ENCODE results near the gene IFT74. TPM values are rescaled to one million over a fixed set of nuclear protein-coding genes. Genes with fewer than 3 reads are reported as not detected.

IFT74 gene
- total RNA-seq, 2 experiments from 2014 or later, result 3.4 to 10.2 TPM

- no peak for DNase-seq (ENCODE audit: low spot score)
- Histone ChIP-seq H3K27ac (ENCODE audit: low read depth, low read length, poor library complexity, severe bottlenecking) (no peak overlapping the region), H2AFZ (ENCODE audit: low read length) (no peak overlapping the region), H4K20me1 (ENCODE audit: insufficient read depth, low read length) (peaks cover 15% of the 10 kb centered on the region), H3K4me1 (ENCODE audit: insufficient read depth, low read length, poor library complexity, severe bottlenecking) (no peaks in the 10 kb centered on the region), H3K4me2 (ENCODE audit: low read length) (no peak overlapping the region), H3K4me3 (ENCODE audit: low read depth, low read length, poor library complexity, severe bottlenecking) (no peak overlapping the region), H3K9me3 (ENCODE audit: low read length) (peaks cover 11% of the 10 kb centered on the region; the same call in 1 of the 2 replicates), H3K9me2 (ENCODE audit: insufficient read depth, low read length) (no peaks in the 10 kb centered on the region), H3K79me2 (ENCODE audit: insufficient read depth, low read depth, low read length) (peaks cover 75% of the 10 kb centered on the region), H3K36me3 (ENCODE audit: insufficient read depth, low read length) (peaks cover 75% of the 10 kb centered on the region)
- ChIA-PET CTCF (ENCODE audit: unreplicated experiment) (no interaction called here), POLR2A (interaction anchor here (0.6 kb wide), 1 partner anchor 29 kb away, joined by 6 read pairs; no protein-coding TSS in a partner anchor)
- intact Hi-C loops (cut with micrococcal nuclease; ENCODE audit: unreplicated experiment), result no loop called here
- BruUV-seq (replicated peaks), result no TSS peak
- no peak for TF ChIP-seq EZH2phosphoT487 (IDR thresholded peaks at IDR 0.05; ENCODE audit: borderline replicate concordance, low read depth, low read length)
- no peak for TF ChIP-seq CTCF (conservative IDR thresholded peaks at IDR 0.05; ENCODE audit: low read length)
Observed at GRCh38 chr9:26935847-26936246, 20.4 kb upstream of the IFT74 start.

- BruUV-seq (replicated peaks), result no TSS peak
- Histone ChIP-seq H3K36me3 (ENCODE audit: insufficient read depth, low read length) (peaks cover 69% of the 10 kb centered on the region), H3K9me2 (ENCODE audit: insufficient read depth, low read length) (no peaks in the 10 kb centered on the region), H4K20me1 (ENCODE audit: insufficient read depth, low read length) (peaks cover 15% of the 10 kb centered on the region), H3K4me2 (ENCODE audit: low read length) (no peak overlapping the region), H3K4me3 (ENCODE audit: low read depth, low read length, poor library complexity, severe bottlenecking) (no peak overlapping the region), H3K27ac (ENCODE audit: low read depth, low read length, poor library complexity, severe bottlenecking) (no peak overlapping the region), H3K4me1 (ENCODE audit: insufficient read depth, low read length, poor library complexity, severe bottlenecking) (no peaks in the 10 kb centered on the region), H2AFZ (ENCODE audit: low read length) (no peak overlapping the region), H3K79me2 (ENCODE audit: insufficient read depth, low read depth, low read length) (peaks cover 92% of the 10 kb centered on the region), H3K9me3 (ENCODE audit: low read length) (peaks cover 11% of the 10 kb centered on the region; the same call in 1 of the 2 replicates)
- intact Hi-C loops (cut with micrococcal nuclease; ENCODE audit: unreplicated experiment), result no loop called here
- ChIA-PET CTCF (ENCODE audit: unreplicated experiment) (no interaction called here), POLR2A (interaction anchor here (0.6 to 1.0 kb wide), 2 partner anchors 10 to 13 kb away, joined by 4 to 5 read pairs; no protein-coding TSS in a partner anchor)
- no peak for DNase-seq (ENCODE audit: low spot score)
- TF ChIP-seq CTCF (conservative IDR thresholded peaks at IDR 0.05; ENCODE audit: low read length), result no peak
- no peak for TF ChIP-seq EZH2phosphoT487 (IDR thresholded peaks at IDR 0.05; ENCODE audit: borderline replicate concordance, low read depth, low read length)
Observed at GRCh38 chr9:26937816-26938371, 18.3 kb upstream of the IFT74 start.

GRCh38 chr9:26939955-26940711, 16.1 kb upstream of the IFT74 start:
- peaks cover 11% of the 10 kb centered on the region; the same call in 1 of the 2 replicates for H3K9me3 ChIP-seq (ENCODE audit: low read length)
- BruUV-seq (replicated peaks), result no TSS peak
- intact Hi-C loops (cut with micrococcal nuclease; ENCODE audit: unreplicated experiment), result no loop called here
- no peak overlapping the region for H3K4me2 ChIP-seq (ENCODE audit: low read length)
- H2AFZ ChIP-seq (ENCODE audit: low read length), result no peak overlapping the region
- H3K4me1 ChIP-seq (ENCODE audit: insufficient read depth, low read length, poor library complexity, severe bottlenecking), result peaks cover 2% of the 10 kb centered on the region
- POLR2A ChIA-PET, result interaction anchor here (0.7 to 1.7 kb wide), 4 partner anchors 7 to 377 kb away, joined by 3 to 7 read pairs (median 4); partner anchors contain the start of gene PLAA
- peaks cover 100% of the 10 kb centered on the region for H3K79me2 ChIP-seq (ENCODE audit: insufficient read depth, low read depth, low read length)
- H4K20me1 ChIP-seq (ENCODE audit: insufficient read depth, low read length), result peaks cover 11% of the 10 kb centered on the region
- H3K9me2 ChIP-seq (ENCODE audit: insufficient read depth, low read length), result no peaks in the 10 kb centered on the region
- CTCF ChIA-PET (ENCODE audit: unreplicated experiment), result no interaction called here
- DNase-seq (ENCODE audit: low spot score), result no peak
- no peak overlapping the region for H3K4me3 ChIP-seq (ENCODE audit: low read depth, low read length, poor library complexity, severe bottlenecking)
- TF ChIP-seq EZH2phosphoT487 (IDR thresholded peaks at IDR 0.05; ENCODE audit: borderline replicate concordance, low read depth, low read length) (no peak), CTCF (conservative IDR thresholded peaks at IDR 0.05; ENCODE audit: low read length) (no peak)
- H3K36me3 ChIP-seq (ENCODE audit: insufficient read depth, low read length), result peaks cover 71% of the 10 kb centered on the region
- no peak overlapping the region for H3K27ac ChIP-seq (ENCODE audit: low read depth, low read length, poor library complexity, severe bottlenecking)

Measured in OCI-LY7 (cell line).